H1 (cell line): ENCODE data around the gene LIMK1. TPM values are rescaled to one million over a fixed set of nuclear protein-coding genes. Genes with fewer than 3 reads are reported as not detected.

ENCODE experiments used
- CTCF ChIA-PET: fragments of 300-600 bp; sonication (Branson Sonifier 250); formaldehyde crosslinking; loops from one replicate; lab custom pipeline; 2021; ENCODE audit not compliant: partially characterized antibody; lab: Charles Lee
- POLR2A ChIA-PET: fragments of 300-600 bp; sonication (Branson Sonifier 250); formaldehyde crosslinking; loops from one replicate; lab custom pipeline; 2021; ENCODE audit warnings: inconsistent platforms; ENCODE audit not compliant: partially characterized antibody; lab: Charles Lee
- DNase-seq, 2 experiments: peaks; one replicate each; pipeline versions ENCODE4 v3.0.0 to v3.0.0-alpha.2; 2010 to 2022; ENCODE audit warnings: low spot score in 2 of 2, low read depth in 1 of 2, mixed read lengths in 1 of 2
- FAIRE-seq: peaks from 2 replicates; lab custom pipeline; 2011; peaks lifted over from hg19 to GRCh38; lab: Jason Lieb, UNC
- H2AFZ ChIP-seq: 2 replicates; pipeline ENCODE4 v1.8.1; 2012; ENCODE audit warnings: low read length, inconsistent platforms
- H2AK5ac ChIP-seq: 2 replicates; pipeline ENCODE4 v1.6.1; 2013; ENCODE audit warnings: low read depth, low read length
- H2BK120ac ChIP-seq: replicated peaks from 2 replicates; pipeline ENCODE3; 2013; ENCODE audit warnings: low read depth, low read length, inconsistent platforms
- H2BK12ac ChIP-seq: 2 replicates; pipeline ENCODE4 v1.6.1; 2013; ENCODE audit warnings: low read depth, low read length
- H2BK15ac ChIP-seq: 2 replicates; pipeline ENCODE4 v1.6.1; 2013; ENCODE audit warnings: low read length
- H2BK20ac ChIP-seq: 2 replicates; pipeline ENCODE4 v1.6.1; 2013; ENCODE audit warnings: low read length
- H2BK5ac ChIP-seq: 2 replicates; pipeline ENCODE4 v1.6.1; 2013; ENCODE audit warnings: low read depth, low read length
- H3K14ac ChIP-seq: 2 replicates; pipeline ENCODE4 v1.6.1; 2013; ENCODE audit warnings: inconsistent platforms; ENCODE audit not compliant: insufficient read length
- H3K18ac ChIP-seq: 2 replicates; pipeline ENCODE4 v1.6.1; 2013; ENCODE audit warnings: low read length; ENCODE audit errors: extremely low read depth
- H3K23ac ChIP-seq: 2 replicates; pipeline ENCODE4 v1.6.1; 2013; ENCODE audit warnings: inconsistent platforms; ENCODE audit not compliant: insufficient read length
- H3K23me2 ChIP-seq: 2 replicates; pipeline ENCODE4 v1.6.1; 2013; ENCODE audit warnings: low read depth, low read length
- H3K27ac ChIP-seq: 2 replicates; pipeline ENCODE4 v1.6.1; 2011; ENCODE audit warnings: low read depth, low read length, inconsistent platforms
- H3K27me3 ChIP-seq, 4 experiments: replicated peaks in 1 of 4; 1 replicate in 1 of 4; 2 replicates in 3 of 4; pipeline versions ENCODE4 v1.6.1 to v1.8.1; 2011 to 2013; ENCODE audit warnings: low read length in 3 of 4, mild to moderate bottlenecking in 3 of 4, inconsistent platforms in 2 of 4, mixed read lengths in 2 of 4, moderate library complexity in 1 of 4; ENCODE audit not compliant: control insufficient read depth in 3 of 4, insufficient read depth in 3 of 4; ENCODE audit errors: extremely low read depth in 1 of 4
- H3K36me3 ChIP-seq, 4 experiments: 2 replicates each; pipeline versions ENCODE4 v1.6.1 to v1.8.1; 2011 to 2013; ENCODE audit warnings: mild to moderate bottlenecking in 4 of 4, low read length in 3 of 4, moderate library complexity in 2 of 4, control low read depth in 1 of 4, inconsistent platforms in 1 of 4; ENCODE audit not compliant: insufficient read depth in 4 of 4, control insufficient read depth in 2 of 4
- H3K4ac ChIP-seq: replicated peaks from 2 replicates; pipeline ENCODE3; 2013; ENCODE audit warnings: low read length, low read depth, mixed read lengths, inconsistent platforms; ENCODE audit not compliant: insufficient read length
- H3K4me1 ChIP-seq, 4 experiments: replicated peaks in 1 of 4; 1 replicate in 1 of 4; 2 replicates in 3 of 4; pipeline versions ENCODE4 v1.6.1 to v1.8.1; 2011 to 2013; ENCODE audit warnings: low read length in 3 of 4, inconsistent platforms in 2 of 4, mixed read lengths in 1 of 4; ENCODE audit not compliant: insufficient read depth in 4 of 4, control insufficient read depth in 3 of 4
- H3K4me2 ChIP-seq, 2 experiments: 2 replicates each; pipeline versions ENCODE4 v1.6.1 to v1.8.1; 2011 to 2013; ENCODE audit warnings: low read depth in 2 of 2, low read length in 2 of 2, control low read depth in 1 of 2, inconsistent platforms in 1 of 2, mild to moderate bottlenecking in 1 of 2; ENCODE audit not compliant: insufficient read depth in 1 of 2
- H3K4me3 ChIP-seq, 4 experiments: fragments of 200-600, 300-600 bp in 1 of 4; sonication (generic), shearing (Covaris generic), sonication (Bioruptor Twin) in 1 of 4; 2 replicates each; pipeline versions ENCODE4 v1.5.1 to v1.8.1; 2011 to 2016; ENCODE audit warnings: low read length in 4 of 4, low read depth in 3 of 4, control low read depth in 2 of 4, inconsistent platforms in 2 of 4, mild to moderate bottlenecking in 2 of 4, mixed read lengths in 1 of 4, moderate library complexity in 1 of 4; ENCODE audit not compliant: insufficient read depth in 2 of 4; ENCODE audit errors: extremely low read depth in 1 of 4
- H3K56ac ChIP-seq: replicated peaks from 2 replicates; pipeline ENCODE3; 2013; ENCODE audit warnings: low read depth, mild to moderate bottlenecking, mixed read lengths, low read length, inconsistent platforms; ENCODE audit not compliant: insufficient read length
- H3K79me1 ChIP-seq: 2 replicates; pipeline ENCODE4 v1.6.1; 2013; ENCODE audit warnings: low read depth, low read length, control low read depth
- H3K79me2 ChIP-seq, 2 experiments: 2 replicates each; pipeline versions ENCODE4 v1.6.1 to v1.8.1; 2012 to 2013; ENCODE audit warnings: low read length in 2 of 2, mild to moderate bottlenecking in 2 of 2, inconsistent platforms in 1 of 2; ENCODE audit not compliant: insufficient read depth in 2 of 2, control insufficient read depth in 1 of 2
- H3K9ac ChIP-seq, 4 experiments: replicated peaks in 1 of 4; 1 replicate in 1 of 4; 2 replicates in 3 of 4; pipeline versions ENCODE4 v1.6.1 to v1.8.1; 2011 to 2013; ENCODE audit warnings: low read depth in 3 of 4, low read length in 3 of 4, control low read depth in 2 of 4, mild to moderate bottlenecking in 2 of 4, moderate library complexity in 2 of 4, inconsistent platforms in 1 of 4; ENCODE audit errors: extremely low read depth in 1 of 4
- H3K9me3 ChIP-seq, 2 experiments: 2 replicates each; pipeline versions ENCODE4 v1.6.1 to v1.8.1; 2012 to 2013; ENCODE audit warnings: mild to moderate bottlenecking in 2 of 2, moderate library complexity in 2 of 2, control low read depth in 1 of 2, inconsistent platforms in 1 of 2, low read depth in 1 of 2, low read length in 1 of 2, mixed read lengths in 1 of 2; ENCODE audit not compliant: insufficient read depth in 2 of 2
- H4K20me1 ChIP-seq, 2 experiments: replicated peaks in 1 of 2; 2 replicates each; pipeline versions ENCODE3 to v1.8.1; 2011 to 2013; ENCODE audit warnings: inconsistent platforms in 2 of 2, low read length in 2 of 2, mild to moderate bottlenecking in 1 of 2; ENCODE audit not compliant: insufficient read depth in 2 of 2, control insufficient read depth in 1 of 2
- H4K5ac ChIP-seq: 2 replicates; pipeline ENCODE4 v1.6.1; 2013; ENCODE audit warnings: low read length, low read depth, mixed read lengths, inconsistent platforms; ENCODE audit not compliant: insufficient read length
- H4K8ac ChIP-seq: 2 replicates; pipeline ENCODE4 v1.8.0; 2013; ENCODE audit warnings: mild to moderate bottlenecking, moderate library complexity, low read length, inconsistent platforms; ENCODE audit not compliant: insufficient read depth; ENCODE audit errors: extremely low read depth
- H4K91ac ChIP-seq: replicated peaks from 2 replicates; pipeline ENCODE3; 2013; ENCODE audit warnings: low read length, mixed read lengths, inconsistent platforms; ENCODE audit not compliant: insufficient read length
- CBX8 ChIP-seq: fragments of 300-800, 300-1000 bp; sonication (generic); IDR thresholded peaks from 2 replicates; pipeline ENCODE4 v1.7.1; 2016; ENCODE audit warnings: low read depth, low read length, borderline replicate concordance
- CTCF ChIP-seq, 3 experiments: IDR thresholded peaks; 1 replicate in 2 of 3; 2 replicates in 1 of 3; pipeline versions ENCODE4 v1.5.1 to v1.6.1; 2011; ENCODE audit warnings: low read length in 3 of 3, mild to moderate bottlenecking in 3 of 3, inconsistent platforms in 2 of 3, low read depth in 1 of 3, moderate library complexity in 1 of 3; ENCODE audit not compliant: insufficient read depth in 1 of 3; ENCODE audit errors: control extremely low read depth in 1 of 3
- POLR2AphosphoS5 ChIP-seq: IDR thresholded peaks from 2 replicates; pipeline ENCODE4 v1.6.1; 2011; ENCODE audit warnings: low read depth, low read length
- RAD21 ChIP-seq, 2 experiments: IDR thresholded peaks in 1 of 2; conservative IDR thresholded peaks in 1 of 2; 2 replicates each; pipeline ENCODE4 v1.6.1; 2011; ENCODE audit warnings: low read depth in 2 of 2, low read length in 2 of 2, improper control_type of control experiment in 1 of 2, inconsistent platforms in 1 of 2, mild to moderate bottlenecking in 1 of 2, moderate library complexity in 1 of 2
- WGBS, 2 experiments: shearing (Covaris generic) in 1 of 2; methylation state at CpG; one replicate each; pipeline versions ENCODE4 v1.1.6 to v1.1.7; 2013 to 2015; ENCODE audit warnings: low lambda C conversion rate in 2 of 2, mixed read lengths in 2 of 2, inconsistent platforms in 1 of 2, low coverage in 1 of 2, missing lambda C conversion rate in 1 of 2; ENCODE audit not compliant: insufficient replicate concordance in 2 of 2, insufficient coverage in 1 of 2, insufficient read length in 1 of 2; ENCODE audit errors: extremely low coverage in 1 of 2, missing lambda C conversion rate in 1 of 2; 5-methylcytosine and 5-hydroxymethylcytosine counted together
- polyA plus RNA-seq, 7 experiments: library from polyadenylated mRNA; depleted of rRNA in 3 of 7; stranded (reverse) in 5 of 7; unstranded in 2 of 7; fragments of >200 nt in 5 of 7; fragments of 200-250 nt in 2 of 7; gene quantifications; 1 replicate in 5 of 7; 2 replicates in 1 of 7; 4 replicates in 1 of 7; pipeline versions ENCODE4 v1.2.1 to v1.2.3, GENCODE V29; 2011 to 2013; ENCODE audit warnings: missing spikeins in 2 of 7, mixed read lengths in 2 of 7
- total RNA-seq: library from RNA; stranded (reverse); fragmentation: NEBNext Ultra II Directional; extraction: Animal tissue kit (Norgen Biotek cat#: 25700); gene quantifications from 2 replicates; pipeline ENCODE4 v1.2.1, GENCODE V29; 2021

Gene LIMK1
- total and polyA plus RNA-seq, 2 of the 8 experiments (the other 6 are each of a cell fraction or from before 2014, with no cell fraction given) = 93.5 to 108 TPM

DNA sequence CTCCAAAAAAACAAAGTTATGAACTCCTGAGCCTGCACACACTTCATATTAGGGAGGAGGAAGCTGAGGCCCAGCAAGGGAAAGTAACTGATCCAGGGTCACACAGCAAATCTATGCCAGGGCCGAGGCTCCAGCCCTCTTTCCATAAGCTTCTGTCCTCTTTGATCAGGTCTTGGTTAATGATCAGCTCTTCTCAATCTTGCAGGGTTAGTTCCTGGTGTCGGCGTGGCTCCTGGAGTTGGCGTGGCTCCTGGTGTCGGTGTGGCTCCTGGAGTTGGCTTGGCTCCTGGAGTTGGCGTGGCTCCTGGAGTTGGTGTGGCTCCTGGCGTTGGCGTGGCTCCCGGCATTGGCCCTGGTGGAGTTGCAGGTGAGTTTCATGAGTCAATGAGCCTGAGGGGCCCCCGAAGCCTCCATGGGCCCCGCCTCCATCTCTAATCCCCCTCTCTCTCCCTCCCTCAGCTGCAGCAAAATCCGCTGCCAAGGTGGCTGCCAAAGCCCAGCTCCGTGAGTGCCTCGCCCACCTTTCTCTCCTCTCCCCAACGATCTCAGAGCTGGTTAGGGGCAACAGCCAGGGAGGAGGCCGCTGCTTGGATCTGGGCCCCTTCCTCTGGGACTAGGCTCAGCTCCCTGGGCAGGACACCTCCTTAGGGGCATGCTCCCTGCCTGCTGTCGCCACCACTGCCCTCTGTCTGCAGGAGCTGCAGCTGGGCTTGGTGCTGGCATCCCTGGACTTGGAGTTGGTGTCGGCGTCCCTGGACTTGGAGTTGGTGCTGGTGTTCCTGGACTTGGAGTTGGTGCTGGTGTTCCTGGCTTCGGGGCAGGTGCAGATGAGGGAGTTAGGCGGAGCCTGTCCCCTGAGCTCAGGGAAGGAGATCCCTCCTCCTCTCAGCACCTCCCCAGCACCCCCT, 23.7 kb upstream of the LIMK1 start:
- Histone ChIP-seq H2BK120ac (no peak overlapping the region), H4K20me1 (no peaks in the 10 kb centered on the region), H3K56ac (no peak overlapping the region), H3K23ac (no peak overlapping the region), H3K4me2 (no peak overlapping the region), H4K5ac (no peak overlapping the region), H3K4me1 (no peaks in the 10 kb centered on the region; a peak in 2 of 7 replicates), H2BK20ac (no peak overlapping the region), H3K9me3 (no peaks in the 10 kb centered on the region), H3K27ac (no peak overlapping the region), H3K9ac (no peak overlapping the region), H2BK15ac (no peak overlapping the region), H3K79me1 (no peaks in the 10 kb centered on the region), H4K91ac (no peak overlapping the region), H2BK5ac (no peak overlapping the region), H3K79me2 (no peaks in the 10 kb centered on the region), H2AFZ (no peak overlapping the region; the same call in 1 of the 2 replicates), H3K14ac (no peak overlapping the region), H3K27me3 (peaks cover 0 to 3% (median 0%) of the 10 kb centered on the region in 4 experiments; a peak in 1 of 7 replicates), H3K18ac (no peak overlapping the region), H4K8ac (no peak overlapping the region), H3K23me2 (no peaks in the 10 kb centered on the region), H3K4ac (no peak overlapping the region), H3K36me3 (no peaks in the 10 kb centered on the region), H2AK5ac (no peak overlapping the region), H3K4me3 (no peak overlapping the region), H2BK12ac (no peak overlapping the region)
- DNase-seq (no peak), FAIRE-seq (no peak)
- CTCF ChIA-PET = interaction anchor here (0.9 to 3.6 kb wide), 14 partner anchors 8 to 342 kb away, joined by 3 to 12 read pairs (median 3); no protein-coding TSS in a partner anchor
- POLR2A ChIA-PET = interaction anchor here (0.7 to 1.6 kb wide), 6 partner anchors 10 to 350 kb away, joined by 3 to 6 read pairs (median 4); partner anchors contain the start of gene LIMK1
- 89% methylated on average over 21 of the region's 21 CpGs; no CpG with 5 or more reads in 1 of the 2 experiments for WGBS, 2 experiments
- TF ChIP-seq RAD21 (IDR thresholded peaks at IDR 0.05 in 1 of 2, conservative IDR thresholded peaks at IDR 0.05 in 1 of 2; ENCODE audit: low read depth in 2 of 2, low read length in 2 of 2) (peak in 1 of 2 experiments; percentile 12; a peak in 1 of 4 replicates), CTCF (IDR thresholded peaks at IDR 0.05; ENCODE audit: control extremely low read depth in 1 of 3, insufficient read depth in 1 of 3, low read depth in 1 of 3, low read length in 3 of 3) (peak in 2 of 3 experiments; percentile 2 to 21; a peak in 2 of 4 replicates), POLR2AphosphoS5 (no peak), CBX8 (no peak)
